D721Med (cell line): Measurements from ENCODE around the gene RPLP2.

ENCODE experiments used
- DNase-seq: peaks from one replicate; pipeline ENCODE4 v3.0.0; 2011; ENCODE audit warnings: low spot score; ENCODE audit not compliant: insufficient read length
- FAIRE-seq: peaks from 2 replicates; lab custom pipeline; 2011; peaks lifted over from hg19 to GRCh38; lab: Jason Lieb, UNC
- TF ChIP-seq, protein P1 (sequence below): IDR thresholded peaks from 2 replicates; pipeline ENCODE4 v1.5.1; 2012; ENCODE audit warnings: mild to moderate bottlenecking, control low read depth; ENCODE audit not compliant: insufficient read depth; ENCODE audit errors: missing control alignments

The RPLP2 gene

DNA sequence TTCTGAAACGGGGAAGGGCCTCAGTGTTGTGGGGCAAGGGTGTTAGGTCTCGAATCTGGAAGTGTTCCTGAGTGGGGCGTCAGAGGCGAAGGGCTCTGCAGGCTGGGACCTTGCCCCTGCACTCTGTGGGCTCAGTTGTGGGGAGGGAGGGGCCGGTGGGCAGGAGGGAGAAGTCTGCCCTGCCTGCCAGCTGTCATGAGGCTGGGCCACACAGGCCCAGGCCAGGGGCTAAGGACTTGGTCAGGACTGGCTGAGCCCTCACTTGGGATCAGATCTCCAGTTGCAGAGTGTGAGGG, 18.1 kb downstream of the RPLP2 start, which contains the start of gene CRACR2B:
Gene CRACR2B, plus strand, starts transcription at position 23 of the 296 bp plus-strand sequence. CDS start 689 bp downstream, outside the sequence.
- DNase-seq (no peak), FAIRE-seq (no peak)
- TF ChIP-seq, protein P1, sequence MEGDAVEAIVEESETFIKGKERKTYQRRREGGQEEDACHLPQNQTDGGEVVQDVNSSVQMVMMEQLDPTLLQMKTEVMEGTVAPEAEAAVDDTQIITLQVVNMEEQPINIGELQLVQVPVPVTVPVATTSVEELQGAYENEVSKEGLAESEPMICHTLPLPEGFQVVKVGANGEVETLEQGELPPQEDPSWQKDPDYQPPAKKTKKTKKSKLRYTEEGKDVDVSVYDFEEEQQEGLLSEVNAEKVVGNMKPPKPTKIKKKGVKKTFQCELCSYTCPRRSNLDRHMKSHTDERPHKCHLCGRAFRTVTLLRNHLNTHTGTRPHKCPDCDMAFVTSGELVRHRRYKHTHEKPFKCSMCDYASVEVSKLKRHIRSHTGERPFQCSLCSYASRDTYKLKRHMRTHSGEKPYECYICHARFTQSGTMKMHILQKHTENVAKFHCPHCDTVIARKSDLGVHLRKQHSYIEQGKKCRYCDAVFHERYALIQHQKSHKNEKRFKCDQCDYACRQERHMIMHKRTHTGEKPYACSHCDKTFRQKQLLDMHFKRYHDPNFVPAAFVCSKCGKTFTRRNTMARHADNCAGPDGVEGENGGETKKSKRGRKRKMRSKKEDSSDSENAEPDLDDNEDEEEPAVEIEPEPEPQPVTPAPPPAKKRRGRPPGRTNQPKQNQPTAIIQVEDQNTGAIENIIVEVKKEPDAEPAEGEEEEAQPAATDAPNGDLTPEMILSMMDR, result no peak

DNA sequence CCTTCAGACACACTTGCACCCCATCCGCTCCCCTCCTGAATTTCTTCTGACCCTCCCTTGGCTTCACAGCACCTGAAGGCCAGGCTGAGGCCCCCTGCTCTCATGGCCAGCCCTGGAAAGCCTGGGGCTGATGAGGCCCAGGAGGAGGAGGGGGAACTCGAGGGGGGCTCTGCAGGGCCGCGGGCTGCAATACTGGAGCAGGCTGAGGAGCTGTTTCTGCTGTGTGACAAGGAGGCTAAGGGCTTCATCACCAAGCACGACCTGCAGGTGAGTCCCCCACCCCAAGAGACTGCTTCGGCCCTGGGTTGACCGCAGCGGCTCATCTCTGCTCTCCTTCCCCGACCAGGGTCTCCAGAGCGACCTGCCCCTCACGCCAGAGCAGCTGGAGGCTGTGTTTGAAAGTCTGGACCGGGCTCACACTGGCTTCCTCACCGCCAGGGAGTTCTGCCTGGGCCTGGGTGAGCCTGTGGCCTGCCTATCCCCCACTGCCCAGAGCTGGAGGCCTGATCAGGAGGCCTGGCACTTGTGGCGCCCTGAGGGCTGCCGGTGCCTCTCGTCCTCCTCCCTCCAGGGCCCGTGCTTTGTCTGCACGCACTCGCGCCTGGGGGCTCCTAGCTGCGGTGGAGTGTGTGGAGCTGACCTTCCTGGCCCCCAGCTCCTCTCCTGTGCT, 18.9 kb downstream of the RPLP2 start:
- FAIRE-seq (no peak), DNase-seq (no peak)
- TF ChIP-seq, protein P1, result no peak

DNA sequence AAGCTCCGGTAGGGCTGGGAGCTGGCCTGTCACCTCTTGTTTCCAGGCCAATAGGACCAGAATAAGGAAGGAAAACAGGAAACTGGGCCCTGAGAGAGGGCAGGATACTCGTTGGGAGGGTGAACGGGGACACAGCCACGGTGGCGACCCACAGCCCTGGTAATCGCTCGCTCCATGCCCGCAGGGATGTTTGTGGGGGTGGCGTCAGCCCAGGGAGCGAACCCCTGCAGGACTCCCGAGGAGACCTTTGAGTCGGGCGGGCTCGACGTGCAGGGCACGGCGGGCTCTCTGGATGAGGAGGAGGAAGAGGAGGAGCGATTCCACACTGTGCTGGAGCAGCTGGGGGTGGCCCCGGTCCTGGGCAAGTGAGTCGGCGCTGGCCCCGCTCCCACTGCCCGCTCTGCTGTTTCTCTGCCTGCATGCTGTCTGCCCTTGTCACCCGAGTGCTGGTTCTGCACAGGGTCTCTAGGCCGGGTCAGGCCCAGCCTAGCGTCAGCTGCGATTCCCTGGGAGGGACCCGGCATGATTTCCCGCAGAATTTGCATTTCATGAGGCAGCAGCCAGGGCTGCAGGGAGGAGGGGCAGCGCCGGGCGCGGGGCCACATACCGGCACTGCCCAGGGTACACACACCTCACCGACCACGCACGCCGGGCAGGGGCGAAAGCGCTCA, 19.5 kb downstream of the RPLP2 start:
- FAIRE-seq (no peak), DNase-seq (no peak)
- TF ChIP-seq, protein P1, result no peak

DNA sequence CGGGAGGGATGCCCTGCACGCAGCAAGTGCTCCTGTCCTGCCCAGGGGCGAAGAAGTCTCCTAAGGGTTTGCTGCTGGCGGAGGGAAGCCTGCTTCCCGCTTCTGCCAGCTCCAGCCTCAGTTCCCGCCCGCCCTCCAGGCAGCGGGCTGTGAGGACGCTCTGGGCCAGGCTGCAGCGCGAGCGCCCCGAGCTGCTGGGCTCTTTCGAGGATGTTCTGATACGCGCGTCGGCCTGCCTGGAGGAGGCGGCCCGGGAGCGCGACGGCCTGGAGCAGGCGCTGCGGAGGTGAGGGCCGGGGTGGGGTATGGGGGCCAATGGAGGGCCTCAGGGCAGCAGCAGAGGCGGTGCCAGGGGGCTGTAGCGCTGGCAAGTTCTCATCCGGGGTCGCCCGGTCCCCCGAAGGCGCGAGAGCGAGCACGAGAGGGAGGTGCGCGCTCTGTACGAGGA, 20.1 kb downstream of the RPLP2 start:
- FAIRE-seq (no peak), DNase-seq (no peak)
- TF ChIP-seq, protein P1, result no peak

DNA sequence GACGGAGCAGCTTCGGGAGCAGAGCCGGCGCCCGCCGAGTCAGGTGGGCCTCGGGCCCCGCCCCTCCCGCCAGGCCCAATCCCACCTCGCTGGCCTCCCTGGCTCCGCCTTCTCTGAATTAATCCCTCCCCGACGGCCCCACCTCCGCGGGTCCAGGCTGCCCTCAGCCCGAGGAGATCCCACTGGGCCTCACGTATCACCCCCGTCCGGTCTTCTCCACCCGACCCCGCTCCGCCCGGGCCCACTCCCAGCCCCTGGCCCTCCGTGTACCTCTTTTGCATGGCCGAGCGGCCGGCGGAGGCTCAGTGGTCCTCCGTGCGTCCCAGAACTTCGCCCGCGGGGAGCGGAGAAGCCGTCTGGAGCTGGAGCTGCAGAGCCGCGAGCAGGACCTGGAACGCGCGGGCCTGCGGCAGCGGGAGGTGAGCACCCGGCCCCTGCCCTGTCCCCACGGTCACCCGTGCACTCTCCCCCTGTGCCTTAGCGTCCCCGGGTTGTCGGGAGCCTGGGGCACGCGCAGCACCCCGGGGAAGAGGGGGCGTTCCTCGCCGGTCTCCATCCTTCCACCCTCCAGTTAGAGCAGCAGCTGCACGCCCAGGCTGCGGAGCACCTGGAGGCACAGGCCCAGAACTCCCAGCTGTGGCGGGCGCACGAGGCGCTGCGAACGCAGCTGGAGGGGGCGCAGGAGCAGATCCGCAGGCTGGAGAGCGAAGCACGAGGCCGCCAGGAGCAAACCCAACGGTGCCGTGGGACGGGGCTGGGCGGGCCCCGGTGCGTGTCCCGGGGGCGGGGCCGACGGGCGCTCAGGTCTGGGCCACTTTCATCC, 20.7 kb downstream of the RPLP2 start:
- TF ChIP-seq, protein P1, result no peak
- no peak for FAIRE-seq
- DNase-seq, result peak; percentile 64

DNA sequence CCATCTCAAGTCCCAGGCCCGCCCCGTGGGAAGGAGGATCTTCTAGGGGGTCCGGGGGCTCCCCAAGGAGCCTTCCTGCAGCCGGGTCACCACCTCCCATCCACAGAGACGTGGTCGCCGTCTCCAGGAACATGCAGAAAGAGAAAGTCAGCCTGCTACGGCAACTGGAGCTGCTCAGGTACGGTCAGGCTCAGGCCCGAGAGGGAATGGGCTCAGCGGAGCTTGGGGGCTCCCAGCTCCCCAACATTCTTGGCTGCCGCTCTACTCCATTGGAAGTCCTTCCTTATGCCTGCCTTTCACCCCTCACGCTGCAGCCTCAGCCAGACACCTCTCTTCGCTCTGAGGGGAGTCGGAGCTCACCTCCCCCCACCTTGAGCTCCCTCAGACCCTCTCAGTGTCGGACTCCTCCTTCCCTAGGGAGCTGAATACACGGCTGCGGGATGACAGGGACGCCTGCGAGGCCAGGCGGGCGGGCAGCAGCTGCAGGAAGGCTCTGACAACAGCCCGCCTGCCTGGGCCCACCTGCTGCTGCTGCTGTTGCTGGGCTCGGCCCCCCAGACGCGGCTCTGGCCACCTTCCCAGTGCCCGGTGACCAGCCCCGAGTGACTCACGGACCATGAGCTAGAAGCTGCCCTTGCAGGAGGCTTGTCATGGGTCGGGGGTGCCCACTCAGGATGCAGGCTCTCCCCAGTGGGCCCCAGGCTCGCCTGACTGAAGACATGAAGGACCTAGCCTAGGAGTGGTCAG, 21.5 kb downstream of the RPLP2 start:
- no peak for FAIRE-seq
- TF ChIP-seq, protein P1, result no peak
- DNase-seq, result no peak
